Fibroblast of the aortic adventitia (primary cell): ENCODE measurements around the gene SNX13. TPM values are rescaled to one million over a fixed set of nuclear protein-coding genes. Genes with fewer than 3 reads are reported as not detected.
A peak's percentile ranks its signal among the peaks of the same experiment; 100 is the strongest.
"Not testable (repeated sequence)": the region's sequence is repeated elsewhere in the genome, so short reads cannot be mapped to it uniquely, and the experiment has no call there.

Experiments used
- DNase-seq: peaks from one replicate; pipeline ENCODE4 v3.0.0-alpha.2; 2010; ENCODE audit warnings: low read depth
- H3K4me3 ChIP-seq: 2 replicates; pipeline ENCODE4 v1.5.1; 2011; ENCODE audit warnings: low read depth, mild to moderate bottlenecking, control low read depth, low read length, moderate library complexity
- CTCF ChIP-seq: IDR thresholded peaks from 2 replicates; pipeline ENCODE4 v1.5.1; 2011; ENCODE audit warnings: mild to moderate bottlenecking, low read length, control low read depth, inconsistent platforms; ENCODE audit not compliant: insufficient read depth
- total RNA-seq: library from RNA; depleted of rRNA; stranded (reverse); fragments of >200 nt; gene quantifications from 2 replicates; pipeline ENCODE4 v1.2.3, GENCODE V29; 2012; ENCODE audit warnings: low replicate concordance

Gene SNX13
- total RNA-seq, 1 donor: 52.2 TPM

GRCh38 chr7:17832242-17832641, 108.1 kb downstream of the SNX13 start:
- no peak for TF ChIP-seq CTCF
- H3K4me3 ChIP-seq: no peak overlapping the region
- no peak for DNase-seq

- no peak overlapping the region for H3K4me3 ChIP-seq
- peak; percentile 4 for DNase-seq
- no peak for TF ChIP-seq CTCF
Observed at GRCh38 chr7:17830206-17830605, 110.1 kb downstream of the SNX13 start.

- H3K4me3 ChIP-seq: no peak overlapping the region
- no peak for TF ChIP-seq CTCF
- DNase-seq: no peak
Observed at GRCh38 chr7:17829001-17829400, 111.3 kb downstream of the SNX13 start.

- TF ChIP-seq CTCF: no peak
- DNase-seq: no peak
- H3K4me3 ChIP-seq: no peak overlapping the region
Observed at GRCh38 chr7:17822547-17823173, 117.6 kb downstream of the SNX13 start.

GRCh38 chr7:17816903-17817302, 123.4 kb downstream of the SNX13 start:
- no peak for DNase-seq
- no peak overlapping the region for H3K4me3 ChIP-seq
- no peak for TF ChIP-seq CTCF

GRCh38 chr7:17815318-17815717, 125.0 kb downstream of the SNX13 start:
- H3K4me3 ChIP-seq: no peak overlapping the region
- TF ChIP-seq CTCF: no peak
- no peak for DNase-seq

GRCh38 chr7:17814058-17814457, 126.2 kb downstream of the SNX13 start:
- TF ChIP-seq CTCF: no peak
- H3K4me3 ChIP-seq: no peak overlapping the region
- DNase-seq: no peak

- not testable (repeated sequence) for H3K4me3 ChIP-seq, DNase-seq
Observed at GRCh38 chr7:17809215-17809614, 131.1 kb downstream of the SNX13 start.
